ENCODE measurements around the gene PROZ. TPM values are rescaled to one million over a fixed set of nuclear protein-coding genes. Genes with fewer than 3 reads are reported as not detected.

Gene PROZ
- total RNA-seq, 1 donor from 2014 or later, result not detected

DNA sequence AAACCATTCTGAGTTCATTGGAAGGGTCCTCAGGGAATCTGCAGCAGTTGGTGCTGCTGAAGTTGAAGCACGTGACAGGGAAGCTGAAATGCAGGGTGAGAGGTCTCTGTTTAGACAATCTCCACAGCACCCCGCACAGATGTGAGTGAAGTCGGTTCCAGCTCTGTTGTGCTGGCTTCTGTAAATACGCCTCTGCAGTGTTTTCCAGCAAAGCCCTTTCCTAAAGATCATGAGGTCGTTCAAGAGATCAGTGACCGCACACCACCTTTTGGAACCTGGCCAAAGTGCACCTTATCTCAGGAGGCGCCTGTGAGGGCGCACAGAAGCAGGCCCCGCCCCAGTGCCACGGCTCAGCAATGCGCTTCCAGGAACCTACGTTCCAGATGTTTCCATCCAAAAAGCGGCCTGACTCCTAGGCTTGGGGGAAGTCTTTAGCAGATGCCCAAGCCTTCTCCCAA lies 61.7 kb downstream of the PROZ start:
- DNase-seq (ENCODE audit: low spot score in 2 of 2), result no peak
- FAIRE-seq, result no peak

DNA sequence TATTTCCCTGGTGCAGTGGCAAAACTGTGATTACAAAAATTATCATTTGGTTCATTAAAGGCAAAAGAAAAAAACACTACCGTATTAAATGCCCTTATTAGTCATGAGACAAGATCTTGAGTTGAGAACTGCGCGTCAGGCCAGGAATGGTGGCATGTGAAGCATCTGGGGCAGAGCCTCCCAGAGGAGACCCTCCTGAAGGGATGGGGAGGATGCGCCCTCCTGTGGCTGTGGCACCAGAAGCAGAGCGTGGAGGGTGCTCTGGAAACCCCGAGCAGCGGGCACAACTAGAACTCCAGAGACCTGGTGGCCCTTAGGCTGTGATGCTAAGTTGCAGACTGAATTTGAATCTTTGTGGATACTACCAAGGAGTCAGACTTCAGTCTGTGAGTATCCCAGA lies 62.4 kb downstream of the PROZ start:
- no peak for DNase-seq (ENCODE audit: low spot score in 2 of 2)
- no peak for FAIRE-seq

Small RNAs within 50 kb of the gene (small RNA-seq; reads per million reads assigned to genes)
- not detected for gene AL137002.1

Other genes with a start within 250 kb of the PROZ start
- 137 TPM for gene MCF2L, start 189.4 kb upstream of the PROZ start, total RNA-seq
- gene F7, start 52.9 kb upstream of the PROZ start, total RNA-seq, result 0.82 TPM
- 0.82 TPM for gene F10, start 35.8 kb upstream of the PROZ start, total RNA-seq
- gene PCID2, start 50.0 kb downstream of the PROZ start, total RNA-seq, result 48.5 TPM
- gene CUL4A, start 51.0 kb downstream of the PROZ start, total RNA-seq, result 61.6 TPM
- gene LAMP1, start 138.6 kb downstream of the PROZ start, total RNA-seq, result 57.9 TPM
- gene GRTP1, start 205.5 kb downstream of the PROZ start, total RNA-seq, result 0.41 TPM